Body of pancreas (tissue), 4 donors: Measurements from ENCODE around the gene KCNMB1.

Experiments
- POLR2A ChIP-seq, 3 donors: fragments of 450-650 bp; IDR thresholded peaks; one replicate each; pipeline ENCODE4 v1.6.1; 2016; ENCODE audit warnings: antibody characterized with exemption in 3 of 3, mild to moderate bottlenecking in 2 of 3
- TF ChIP-seq, protein P1 (sequence below), 7 experiments: fragments of 450-650 bp in 4 of 7; fragments of 200-600 bp in 3 of 7; sonication (generic) in 3 of 7; IDR thresholded peaks; one replicate each; pipeline ENCODE4 v1.5.1; 2016 to 2019; ENCODE audit warnings: antibody characterized with exemption in 7 of 7

DNA sequence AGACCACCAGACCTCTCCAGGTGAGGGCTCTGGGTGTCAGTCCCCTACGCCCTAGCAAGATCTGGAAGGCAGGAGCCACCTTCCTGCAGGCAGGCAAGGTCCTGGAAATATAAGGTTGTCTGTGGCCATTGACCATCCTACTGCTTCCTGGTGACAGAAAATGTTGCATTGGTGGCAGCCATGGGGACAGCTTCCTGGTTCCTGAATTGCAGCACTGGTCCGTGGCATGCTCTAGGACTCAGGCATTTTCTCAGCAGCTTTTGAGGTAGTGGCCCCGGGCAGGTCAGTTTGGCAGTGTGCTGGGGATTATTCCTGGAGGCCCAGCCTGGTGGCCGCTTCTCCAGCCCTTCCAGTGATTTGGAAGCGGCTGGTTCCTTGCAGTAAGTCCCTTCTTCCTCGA lies 36.6 kb upstream of the KCNMB1 start:
- TF ChIP-seq POLR2A (IDR thresholded peaks at IDR 0.05): no peak
- TF ChIP-seq, protein P1, sequence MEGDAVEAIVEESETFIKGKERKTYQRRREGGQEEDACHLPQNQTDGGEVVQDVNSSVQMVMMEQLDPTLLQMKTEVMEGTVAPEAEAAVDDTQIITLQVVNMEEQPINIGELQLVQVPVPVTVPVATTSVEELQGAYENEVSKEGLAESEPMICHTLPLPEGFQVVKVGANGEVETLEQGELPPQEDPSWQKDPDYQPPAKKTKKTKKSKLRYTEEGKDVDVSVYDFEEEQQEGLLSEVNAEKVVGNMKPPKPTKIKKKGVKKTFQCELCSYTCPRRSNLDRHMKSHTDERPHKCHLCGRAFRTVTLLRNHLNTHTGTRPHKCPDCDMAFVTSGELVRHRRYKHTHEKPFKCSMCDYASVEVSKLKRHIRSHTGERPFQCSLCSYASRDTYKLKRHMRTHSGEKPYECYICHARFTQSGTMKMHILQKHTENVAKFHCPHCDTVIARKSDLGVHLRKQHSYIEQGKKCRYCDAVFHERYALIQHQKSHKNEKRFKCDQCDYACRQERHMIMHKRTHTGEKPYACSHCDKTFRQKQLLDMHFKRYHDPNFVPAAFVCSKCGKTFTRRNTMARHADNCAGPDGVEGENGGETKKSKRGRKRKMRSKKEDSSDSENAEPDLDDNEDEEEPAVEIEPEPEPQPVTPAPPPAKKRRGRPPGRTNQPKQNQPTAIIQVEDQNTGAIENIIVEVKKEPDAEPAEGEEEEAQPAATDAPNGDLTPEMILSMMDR (IDR thresholded peaks at IDR 0.05): no peak
